HEK293 (cell line): ENCODE data around the gene SEMA6A.

Experiments
- OSR2 ChIP-seq: fragments of 450-650 bp; formaldehyde crosslinking; IDR thresholded peaks from 2 replicates; pipeline ENCODE4 v1.5.1; 2016; ENCODE audit warnings: missing biosample characterization, missing genetic modification characterization
- ZNF132 ChIP-seq: fragments of 450-650 bp; formaldehyde crosslinking; IDR thresholded peaks from 2 replicates; pipeline ENCODE4 v1.5.1; 2017; ENCODE audit warnings: missing biosample characterization, missing genetic modification characterization, borderline replicate concordance
- ZNF423 ChIP-seq: fragments of 450-650 bp; formaldehyde crosslinking; IDR thresholded peaks from 2 replicates; pipeline ENCODE4 v1.5.1; 2016; ENCODE audit warnings: missing biosample characterization, missing genetic modification characterization
- ZNF510 ChIP-seq: fragments of 450-650 bp; formaldehyde crosslinking; IDR thresholded peaks from 2 replicates; pipeline ENCODE4 v1.5.1; 2018; ENCODE audit warnings: mild to moderate bottlenecking, missing genetic modification characterization, missing biosample characterization; ENCODE audit not compliant: insufficient replicate concordance
- ZNF585B ChIP-seq: fragments of 450-650 bp; formaldehyde crosslinking; IDR thresholded peaks from 2 replicates; pipeline ENCODE4 v1.5.1; 2016; ENCODE audit warnings: missing biosample characterization, missing genetic modification characterization
- TF ChIP-seq, protein P1 (sequence below): fragments of 450-650 bp; formaldehyde crosslinking; IDR thresholded peaks from 2 replicates; pipeline ENCODE4 v1.5.1; 2016; ENCODE audit warnings: missing biosample characterization, missing genetic modification characterization

DNA sequence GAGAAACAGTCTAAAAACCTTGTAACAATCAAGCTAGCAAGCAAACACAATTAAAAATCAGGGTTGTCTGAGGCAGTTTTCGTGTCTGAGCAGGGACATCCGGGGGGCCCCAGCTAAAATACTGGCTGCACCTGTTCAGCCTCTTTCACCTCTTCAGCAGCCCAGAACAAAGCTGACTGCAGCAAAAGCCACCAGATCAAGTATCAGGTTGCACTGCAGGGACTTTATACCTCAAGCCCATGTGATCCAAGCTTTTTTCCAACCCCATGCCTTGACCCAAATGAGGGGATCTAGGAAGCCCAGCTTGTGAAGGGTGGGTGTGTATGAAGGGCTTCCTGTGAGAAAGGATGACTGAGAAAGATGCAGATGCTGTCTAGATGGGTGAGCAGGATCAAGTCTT lies 133.4 kb downstream of the SEMA6A start:
- TF ChIP-seq OSR2 (no peak), ZNF510 (no peak), ZNF132 (tag by site-specific recombination) (no peak), ZNF585B (tag by site-specific recombination) (no peak), ZNF423 (tag by site-specific recombination) (no peak)
- TF ChIP-seq, protein P1, sequence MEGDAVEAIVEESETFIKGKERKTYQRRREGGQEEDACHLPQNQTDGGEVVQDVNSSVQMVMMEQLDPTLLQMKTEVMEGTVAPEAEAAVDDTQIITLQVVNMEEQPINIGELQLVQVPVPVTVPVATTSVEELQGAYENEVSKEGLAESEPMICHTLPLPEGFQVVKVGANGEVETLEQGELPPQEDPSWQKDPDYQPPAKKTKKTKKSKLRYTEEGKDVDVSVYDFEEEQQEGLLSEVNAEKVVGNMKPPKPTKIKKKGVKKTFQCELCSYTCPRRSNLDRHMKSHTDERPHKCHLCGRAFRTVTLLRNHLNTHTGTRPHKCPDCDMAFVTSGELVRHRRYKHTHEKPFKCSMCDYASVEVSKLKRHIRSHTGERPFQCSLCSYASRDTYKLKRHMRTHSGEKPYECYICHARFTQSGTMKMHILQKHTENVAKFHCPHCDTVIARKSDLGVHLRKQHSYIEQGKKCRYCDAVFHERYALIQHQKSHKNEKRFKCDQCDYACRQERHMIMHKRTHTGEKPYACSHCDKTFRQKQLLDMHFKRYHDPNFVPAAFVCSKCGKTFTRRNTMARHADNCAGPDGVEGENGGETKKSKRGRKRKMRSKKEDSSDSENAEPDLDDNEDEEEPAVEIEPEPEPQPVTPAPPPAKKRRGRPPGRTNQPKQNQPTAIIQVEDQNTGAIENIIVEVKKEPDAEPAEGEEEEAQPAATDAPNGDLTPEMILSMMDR: no peak
